NT2/D1 (cell line): ENCODE results near the gene FBLN1.

Source experiments
- SUZ12 ChIP-seq: IDR thresholded peaks from 2 replicates; pipeline ENCODE4 v1.6.1; 2011; ENCODE audit not compliant: insufficient read length, insufficient read depth; ENCODE audit errors: extremely low read depth
- ZNF274 ChIP-seq: IDR thresholded peaks from 2 replicates; pipeline ENCODE4 v1.6.1; 2011; ENCODE audit warnings: mild to moderate bottlenecking, low read depth, low read length

DNA sequence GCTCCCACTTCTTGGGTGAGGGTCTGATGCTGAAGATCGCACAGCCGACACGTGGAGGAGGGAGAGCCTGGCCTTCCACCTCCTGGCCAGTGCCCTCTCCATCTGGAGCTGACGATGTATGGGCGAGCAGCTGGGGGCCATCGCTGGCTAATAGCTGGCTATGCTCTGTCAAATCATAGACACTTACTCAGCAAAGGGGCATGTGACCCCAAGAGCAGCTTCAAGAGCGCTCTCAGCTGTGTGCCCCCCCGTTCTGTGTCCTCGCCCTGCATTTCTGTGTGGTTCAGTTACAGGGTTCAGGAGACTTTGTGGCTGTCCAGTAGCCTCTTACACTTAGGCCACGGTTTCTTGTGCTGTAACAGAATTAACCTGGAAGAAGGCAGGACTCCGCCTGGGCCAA lies 26.4 kb downstream of the FBLN1 start:
- TF ChIP-seq SUZ12 (no peak), ZNF274 (no peak)
